ENCODE measurements around the gene POLR2F.

The POLR2F gene

GRCh38 chr22:37932401-37932800, 21.1 kb upstream of the POLR2F start:
- no peak for TF ChIP-seq CTCF (IDR thresholded peaks at IDR 0.05; ENCODE audit: low read depth, low read length)
- H3K4me3 ChIP-seq (ENCODE audit: low read depth, low read length) = no peak overlapping the region

GRCh38 chr22:37932821-37933578, 20.5 kb upstream of the POLR2F start:
- no peak for TF ChIP-seq CTCF (IDR thresholded peaks at IDR 0.05; ENCODE audit: low read depth, low read length)
- no peak overlapping the region for H3K4me3 ChIP-seq (ENCODE audit: low read depth, low read length)

- H3K4me3 ChIP-seq (ENCODE audit: low read depth, low read length) = no peak overlapping the region
- TF ChIP-seq CTCF (IDR thresholded peaks at IDR 0.05; ENCODE audit: low read depth, low read length) = peak; percentile 98
Measured at GRCh38 chr22:37933711-37934376, 19.7 kb upstream of the POLR2F start.

GRCh38 chr22:37940698-37941376, 12.7 kb upstream of the POLR2F start:
- no peak for TF ChIP-seq CTCF (IDR thresholded peaks at IDR 0.05; ENCODE audit: low read depth, low read length)

GRCh38 chr22:37942133-37942532, 11.4 kb upstream of the POLR2F start:
- no peak overlapping the region for H3K4me3 ChIP-seq (ENCODE audit: low read depth, low read length)
- no peak for TF ChIP-seq CTCF (IDR thresholded peaks at IDR 0.05; ENCODE audit: low read depth, low read length)

More at GRCh38 chr22:37940698-37941376, 12.7 kb upstream of the POLR2F start:
- no peak overlapping the region for H3K4me3 ChIP-seq (ENCODE audit: low read depth, low read length)

- H3K4me3 ChIP-seq (ENCODE audit: low read depth, low read length) = no peak overlapping the region
- TF ChIP-seq CTCF (IDR thresholded peaks at IDR 0.05; ENCODE audit: low read depth, low read length) = no peak
Measured at GRCh38 chr22:37943136-37943824, 10.2 kb upstream of the POLR2F start.

Data from WI38 (cell line).